GM20000 (cell line): ENCODE results near the gene RPS19BP1.

Experiments
- DNase-seq: peaks from one replicate; pipeline ENCODE4 v3.0.0; 2012; ENCODE audit warnings: low spot score
- TF ChIP-seq, protein P1 (sequence below): IDR thresholded peaks from 2 replicates; pipeline ENCODE4 v1.5.1; 2012; ENCODE audit warnings: mild to moderate bottlenecking, control low read depth; ENCODE audit errors: extremely low read depth, missing control alignments

Gene RPS19BP1

DNA sequence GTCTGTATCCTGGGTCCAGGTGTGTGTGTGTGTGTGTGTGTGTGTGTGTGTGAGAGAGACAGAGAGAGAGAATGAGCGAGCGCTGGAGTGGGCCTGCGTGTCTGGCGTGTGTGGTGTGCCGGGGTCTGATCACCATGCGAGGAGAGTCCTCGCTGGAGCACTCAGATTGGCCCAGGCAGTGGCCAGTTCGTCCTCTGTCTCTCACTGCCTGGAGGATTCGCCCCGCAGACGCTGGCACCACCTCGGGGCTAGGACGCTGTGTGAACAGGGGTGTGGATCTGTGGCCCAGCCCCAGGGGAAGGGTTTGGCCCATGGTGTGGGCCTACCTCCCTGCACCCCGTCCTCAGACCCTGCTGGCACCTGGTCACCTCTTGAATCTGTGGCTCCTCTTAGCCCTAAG is 26.4 kb upstream of the RPS19BP1 start:
- TF ChIP-seq, protein P1, sequence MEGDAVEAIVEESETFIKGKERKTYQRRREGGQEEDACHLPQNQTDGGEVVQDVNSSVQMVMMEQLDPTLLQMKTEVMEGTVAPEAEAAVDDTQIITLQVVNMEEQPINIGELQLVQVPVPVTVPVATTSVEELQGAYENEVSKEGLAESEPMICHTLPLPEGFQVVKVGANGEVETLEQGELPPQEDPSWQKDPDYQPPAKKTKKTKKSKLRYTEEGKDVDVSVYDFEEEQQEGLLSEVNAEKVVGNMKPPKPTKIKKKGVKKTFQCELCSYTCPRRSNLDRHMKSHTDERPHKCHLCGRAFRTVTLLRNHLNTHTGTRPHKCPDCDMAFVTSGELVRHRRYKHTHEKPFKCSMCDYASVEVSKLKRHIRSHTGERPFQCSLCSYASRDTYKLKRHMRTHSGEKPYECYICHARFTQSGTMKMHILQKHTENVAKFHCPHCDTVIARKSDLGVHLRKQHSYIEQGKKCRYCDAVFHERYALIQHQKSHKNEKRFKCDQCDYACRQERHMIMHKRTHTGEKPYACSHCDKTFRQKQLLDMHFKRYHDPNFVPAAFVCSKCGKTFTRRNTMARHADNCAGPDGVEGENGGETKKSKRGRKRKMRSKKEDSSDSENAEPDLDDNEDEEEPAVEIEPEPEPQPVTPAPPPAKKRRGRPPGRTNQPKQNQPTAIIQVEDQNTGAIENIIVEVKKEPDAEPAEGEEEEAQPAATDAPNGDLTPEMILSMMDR = no peak
- DNase-seq = no peak

DNA sequence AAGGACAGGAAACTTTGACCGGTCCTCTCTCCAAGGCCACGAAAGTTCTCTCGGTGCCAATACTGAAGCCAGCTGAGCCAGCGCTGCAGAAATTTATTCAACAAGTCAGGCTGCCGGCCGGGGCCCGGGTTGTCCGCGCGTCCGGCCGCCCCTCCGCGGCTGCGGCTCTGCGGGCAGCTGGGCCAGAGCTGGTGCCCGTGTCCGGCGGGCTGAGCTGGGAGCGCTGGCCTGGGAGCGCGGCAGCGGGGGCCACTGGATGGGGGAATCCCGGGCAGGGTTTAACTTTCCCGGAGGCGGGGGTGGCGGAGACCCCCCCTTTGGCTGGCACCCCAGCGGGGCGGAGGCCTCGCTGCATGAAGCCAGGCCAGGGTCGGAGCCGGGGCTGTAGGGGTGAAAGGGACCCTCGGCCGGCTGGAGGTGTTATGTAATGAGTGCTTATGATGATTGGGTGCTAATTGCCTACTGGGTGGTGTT is 25.7 kb upstream of the RPS19BP1 start:
- TF ChIP-seq, protein P1 = no peak
- no peak for DNase-seq

GRCh38 chr22:39556970-39557841 is 24.7 kb upstream of the RPS19BP1 start:
- TF ChIP-seq, protein P1 = no peak
- DNase-seq = no peak

GRCh38 chr22:39554151-39554550 is 21.6 kb upstream of the RPS19BP1 start:
- TF ChIP-seq, protein P1 = no peak
- DNase-seq = no peak

GRCh38 chr22:39553429-39553828 is 20.9 kb upstream of the RPS19BP1 start:
- TF ChIP-seq, protein P1 = no peak
- no peak for DNase-seq

DNA sequence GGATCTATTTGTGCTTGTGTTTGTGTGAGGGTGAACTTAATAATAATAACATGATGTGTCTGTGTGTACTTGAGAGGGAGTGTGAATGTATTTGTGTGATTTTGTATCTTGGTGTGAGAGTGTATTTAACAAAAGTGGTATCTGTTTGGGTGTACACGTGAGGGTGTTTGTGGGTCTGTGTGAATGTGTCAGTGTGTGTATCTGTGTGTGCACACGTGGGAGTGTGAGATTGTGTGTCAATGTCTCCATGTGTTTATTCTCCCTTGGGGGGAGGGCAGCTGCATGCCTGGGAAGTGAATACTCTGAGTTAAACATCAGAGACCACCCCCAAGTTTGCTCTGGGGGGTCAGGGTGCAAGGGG is 15.0 kb upstream of the RPS19BP1 start:
- TF ChIP-seq, protein P1 = no peak
- no peak for DNase-seq

- TF ChIP-seq, protein P1 = no peak
- no peak for DNase-seq
These were observed 14.5 kb upstream of the RPS19BP1 start for GRCh38 chr22:39546889-39547586.
